HepG2 (cell line): ENCODE results near the gene CPXM2. TPM values are rescaled to one million over a fixed set of nuclear protein-coding genes. Genes with fewer than 3 reads are reported as not detected.

Experiments used
- ATAC-seq: fragments of 200-7000 bp; cut with Tn5 transposase; 3 replicates; pipeline ENCODE4 v1.9.1; 2020; ENCODE audit warnings: mild to moderate bottlenecking, moderate library complexity
- BruUV-seq: library from RNA; stranded (reverse); fragments of 400-500 nt; replicated peaks from 2 replicates; lab custom pipeline; 2021; lab: Mats Ljungman, UMichigan
- CTCF ChIA-PET: fragments of 300-600 bp; formaldehyde crosslinking; extraction: SDS; loops from one replicate; lab custom pipeline; 2021; ENCODE audit warnings: low total read pairs, inconsistent platforms, low intra/inter-chr PET ratio; lab: Yijun Ruan, JAX
- POLR2A ChIA-PET: fragments of 350-600 bp; sonication (Branson Sonifier 250); formaldehyde crosslinking; loops from one replicate; lab custom pipeline; 2020; ENCODE audit warnings: antibody characterized with exemption, inconsistent platforms; lab: Yijun Ruan, JAX
- DNase-seq: peaks from one replicate; pipeline ENCODE4 v3.0.0-alpha.2; 2015; ENCODE audit warnings: low spot score
- FAIRE-seq: peaks from 3 replicates; lab custom pipeline; 2011; peaks lifted over from hg19 to GRCh38; lab: Jason Lieb, UNC
- H2AFZ ChIP-seq: one replicate; pipeline ENCODE4 v1.6.1; 2011; ENCODE audit warnings: low read length, inconsistent platforms
- H3K27ac ChIP-seq: fragments of 300-600 bp; 3 replicates; pipeline ENCODE4 v1.8.0; 2011; ENCODE audit warnings: mixed run types, mild to moderate bottlenecking, mixed read lengths, low read length, inconsistent platforms; ENCODE audit not compliant: insufficient read depth; ENCODE audit errors: extremely low read length
- H3K27me3 ChIP-seq, 2 experiments: fragments of 200-600 bp in 1 of 2; 2 replicates in 1 of 2; 3 replicates in 1 of 2; pipeline versions ENCODE4 v1.6.0 to v1.8.0; 2011; ENCODE audit warnings: low read length in 2 of 2, mild to moderate bottlenecking in 2 of 2, moderate library complexity in 2 of 2, inconsistent platforms in 1 of 2; ENCODE audit not compliant: insufficient read depth in 2 of 2, control insufficient read depth in 1 of 2
- H3K36me3 ChIP-seq, 2 experiments: fragments of 200-600 bp in 1 of 2; replicated peaks in 1 of 2; 2 replicates in 1 of 2; 3 replicates in 1 of 2; pipeline versions ENCODE4 v1.5.1 to v1.8.0; 2011; ENCODE audit warnings: low read length in 2 of 2, inconsistent platforms in 1 of 2; ENCODE audit not compliant: insufficient read depth in 2 of 2, control insufficient read depth in 1 of 2
- H3K4me1 ChIP-seq: 2 replicates; pipeline ENCODE4 v1.5.1; 2012; ENCODE audit warnings: low read length, inconsistent platforms; ENCODE audit not compliant: insufficient read depth
- H3K4me2 ChIP-seq: 2 replicates; pipeline ENCODE4 v1.6.0; 2011; ENCODE audit warnings: low read depth, low read length, inconsistent platforms
- H3K4me3 ChIP-seq, 3 experiments: fragments of 200-600 bp in 1 of 3; sonication (generic), shearing (Covaris generic) in 1 of 3; replicated peaks in 1 of 3; 2 replicates each; pipeline ENCODE4 v1.5.1; 2011 to 2016; ENCODE audit warnings: low read length in 3 of 3, inconsistent platforms in 2 of 3, low read depth in 2 of 3, mild to moderate bottlenecking in 2 of 3, control low read depth in 1 of 3, mixed read lengths in 1 of 3; ENCODE audit not compliant: insufficient read depth in 1 of 3
- H3K79me2 ChIP-seq: one replicate; pipeline ENCODE4 v1.6.1; 2011; ENCODE audit warnings: low read length, inconsistent platforms; ENCODE audit not compliant: insufficient read depth
- H3K9ac ChIP-seq: 2 replicates; pipeline ENCODE4 v1.6.0; 2011; ENCODE audit warnings: mild to moderate bottlenecking, low read depth, low read length, inconsistent platforms; ENCODE audit not compliant: insufficient read depth
- H3K9me3 ChIP-seq: 2 replicates; pipeline ENCODE4 v1.5.1; 2012; ENCODE audit warnings: mild to moderate bottlenecking, low read length
- H4K20me1 ChIP-seq: 2 replicates; pipeline ENCODE4 v1.6.0; 2011; ENCODE audit warnings: inconsistent platforms, mild to moderate bottlenecking, low read length, moderate library complexity; ENCODE audit not compliant: insufficient read depth
- DBP ChIP-seq: sonication (generic); formaldehyde crosslinking; IDR thresholded peaks from 2 replicates; pipeline ENCODE4 v1.4.0; 2020; ENCODE audit warnings: missing genetic modification reagents; ENCODE audit errors: not compliant biosample characterization
- MAZ ChIP-seq, 2 experiments: sonication (generic) in 1 of 2; formaldehyde crosslinking in 1 of 2; IDR thresholded peaks; 2 replicates each; pipeline versions ENCODE4 v1.5.0 to v1.6.1; 2012 to 2020; ENCODE audit warnings: low read depth in 2 of 2, mild to moderate bottlenecking in 2 of 2, borderline replicate concordance in 1 of 2, improper control_type of control experiment in 1 of 2, low read length in 1 of 2, missing genetic modification reagents in 1 of 2, moderate library complexity in 1 of 2
- MBNL3 ChIP-seq: fragments of 250-450 bp; sonication (Bioruptor Pico); conservative IDR thresholded peaks from 2 replicates; pipeline ENCODE4 v1.8.0; 2022; ENCODE audit warnings: mild to moderate bottlenecking, inconsistent platforms
- MLXIP ChIP-seq: sonication (generic); formaldehyde crosslinking; IDR thresholded peaks from 2 replicates; pipeline ENCODE4 v1.9.0; 2021; ENCODE audit warnings: missing genetic modification reagents, borderline replicate concordance
- NFRKB ChIP-seq: fragments of 450-650 bp; IDR thresholded peaks from 2 replicates; pipeline ENCODE4 v1.6.1; 2017
- REPIN1 ChIP-seq: sonication (generic); formaldehyde crosslinking; IDR thresholded peaks from 2 replicates; pipeline ENCODE4 v1.8.0; 2022; ENCODE audit warnings: missing genetic modification reagents, low read depth, mild to moderate bottlenecking, borderline replicate concordance
- SAP130 ChIP-seq: IDR thresholded peaks from 2 replicates; pipeline ENCODE4 v1.6.1; 2016; ENCODE audit warnings: low read depth
- SKI ChIP-seq: fragments of 450-650 bp; IDR thresholded peaks from one replicate; pipeline ENCODE4 v1.6.1; 2018; ENCODE audit warnings: mild to moderate bottlenecking; ENCODE audit not compliant: partially characterized antibody
- SMARCE1 ChIP-seq: fragments of 450-650 bp; IDR thresholded peaks from 2 replicates; pipeline ENCODE4 v1.6.1; 2017; ENCODE audit warnings: borderline replicate concordance
- SNRNP70 ChIP-seq: fragments of 200-400 bp; formaldehyde crosslinking; IDR thresholded peaks from 2 replicates; pipeline ENCODE4 v1.6.1; 2017; ENCODE audit warnings: mild to moderate bottlenecking, low read depth, low read length, moderate library complexity
- TIGD3 ChIP-seq: sonication (generic); formaldehyde crosslinking; IDR thresholded peaks from 2 replicates; pipeline ENCODE4 v1.5.1; 2020; ENCODE audit warnings: mild to moderate bottlenecking, missing genetic modification reagents, borderline replicate concordance
- TMF1 ChIP-seq: sonication (generic); formaldehyde crosslinking; IDR thresholded peaks from 2 replicates; pipeline ENCODE4 v1.8.1; 2022; ENCODE audit warnings: low read depth, missing genetic modification reagents
- TOE1 ChIP-seq: sonication (generic); formaldehyde crosslinking; IDR thresholded peaks from 2 replicates; pipeline ENCODE4 v1.4.0; 2020; ENCODE audit warnings: mild to moderate bottlenecking, missing genetic modification reagents
- ZBTB37 ChIP-seq: sonication (generic); formaldehyde crosslinking; IDR thresholded peaks from 2 replicates; pipeline ENCODE4 v1.4.0; 2020; ENCODE audit warnings: mild to moderate bottlenecking, missing genetic modification reagents
- ZNF30 ChIP-seq: sonication (generic); formaldehyde crosslinking; IDR thresholded peaks from 2 replicates; pipeline ENCODE4 v1.5.0; 2020; ENCODE audit warnings: mild to moderate bottlenecking, missing genetic modification reagents
- ZNF576 ChIP-seq: sonication (generic); formaldehyde crosslinking; IDR thresholded peaks from 2 replicates; pipeline ENCODE4 v1.4.0; 2020; ENCODE audit warnings: mild to moderate bottlenecking, missing genetic modification reagents
- WGBS: methylation state at CpG from one replicate; pipeline ENCODE4 v1.1.6; 2017; ENCODE audit warnings: low lambda C conversion rate; 5-methylcytosine and 5-hydroxymethylcytosine counted together
- in situ Hi-C: cut with HindIII; loops from 2 replicates; pipeline ENCODE4 v1.10.0; 2017; ENCODE audit warnings: low pct_unique_long_range_greater_than_20kb; ENCODE audit not compliant: extremely low pct_ligation_motif_present
- intact Hi-C: fragments of 100-400 bp; cut with micrococcal nuclease; formaldehyde crosslinking; loops from one replicate; pipeline ENCODE4 v1.10.0; 2022; ENCODE audit not compliant: unreplicated experiment
- polyA plus RNA-seq, 8 experiments: library from polyadenylated mRNA; depleted of rRNA in 3 of 8; stranded (reverse) in 7 of 8; unstranded in 1 of 8; fragments of >200 nt; fragmentation: Illumina TruSeq in 4 of 8; extraction: Trizol in 4 of 8; gene quantifications; 2 replicates each; pipeline versions ENCODE4 v1.2.1 to v1.2.3, GENCODE V29; 2011 to 2016; ENCODE audit warnings: low read depth in 4 of 8, missing spikeins in 1 of 8, mixed read lengths in 1 of 8; ENCODE audit not compliant: insufficient read depth in 1 of 8
- total RNA-seq, 5 experiments: library from RNA; depleted of rRNA; stranded (reverse); fragments of >200 nt; fragmentation: Illumina TruSeq; extraction: Trizol; gene quantifications; 2 replicates each; pipeline ENCODE4 v1.2.3, GENCODE V29; 2016; ENCODE audit warnings: low read depth in 1 of 5

CPXM2 gene
- total and polyA plus RNA-seq, 2 of the 13 experiments (the other 11 are each of a cell fraction or from before 2014, with no cell fraction given): 0.03 TPM; not detected in 1

- no peak for TF ChIP-seq REPIN1 (CRISPR knock-in tag)
Observed at GRCh38 chr10:123860209-123860608, 31.4 kb downstream of the CPXM2 start (continued).

GRCh38 chr10:123859653-123860050 is 32.0 kb downstream of the CPXM2 start:
- Histone ChIP-seq H3K27ac (no peak overlapping the region), H3K9me3 (no peaks in the 10 kb centered on the region), H3K4me3 (no peak overlapping the region), H3K36me3 (no peaks in the 10 kb centered on the region), H4K20me1 (no peaks in the 10 kb centered on the region), H3K79me2 (no peaks in the 10 kb centered on the region), H3K27me3 (peaks cover 3 to 35% of the 10 kb centered on the region in 2 experiments; a peak in 3 of 5 replicates), H3K4me1 (no peaks in the 10 kb centered on the region), H3K4me2 (no peak overlapping the region), H3K9ac (no peak overlapping the region), H2AFZ (no peak overlapping the region)
- 18% methylated on average over 7 of the region's 10 CpGs for WGBS
- FAIRE-seq: no peak
- no TSS peak for BruUV-seq
- ChIA-PET CTCF (no interaction called here), POLR2A (no interaction called here)
- intact Hi-C loops: no loop called here
- no peak for ATAC-seq
- no peak for DNase-seq
- in situ Hi-C loops: no loop called here
- TF ChIP-seq MBNL3 (CRISPR knock-in tag) (no peak), TMF1 (CRISPR knock-in tag) (no peak), DBP (no peak), MLXIP (CRISPR knock-in tag) (no peak), SMARCE1 (no peak), SAP130 (CRISPR knock-in tag) (no peak), MAZ (IDR thresholded peaks at IDR 0.05; ENCODE audit: borderline replicate concordance, low read depth, low read length) (no peak), MAZ (CRISPR knock-in tag; IDR thresholded peaks at IDR 0.05; ENCODE audit: low read depth) (no peak), ZNF30 (CRISPR knock-in tag) (no peak), TIGD3 (CRISPR knock-in tag) (no peak), TOE1 (no peak), SNRNP70 (no peak), SKI (no peak), NFRKB (no peak), ZNF576 (CRISPR knock-in tag) (no peak), ZBTB37 (CRISPR knock-in tag) (no peak)
